Skeletal muscle tissue (tissue), 4 donors: ENCODE data around the gene ZNF462. TPM values are rescaled to one million over a fixed set of nuclear protein-coding genes. Genes with fewer than 3 reads are reported as not detected.

ENCODE experiments used
- H3K27ac ChIP-seq: one replicate; pipeline ENCODE4 v1.7.0; 2013; ENCODE audit warnings: mild to moderate bottlenecking, low read depth, low read length, inconsistent platforms
- H3K27me3 ChIP-seq, 3 donors: one replicate each; pipeline ENCODE4 v1.7.0; 2013; ENCODE audit warnings: low read length in 3 of 3; ENCODE audit not compliant: control insufficient read depth in 3 of 3, insufficient read depth in 3 of 3
- H3K36me3 ChIP-seq, 3 donors: one replicate each; pipeline ENCODE4 v1.7.0; 2013; ENCODE audit warnings: low read length in 3 of 3; ENCODE audit not compliant: control insufficient read depth in 3 of 3, insufficient read depth in 3 of 3
- H3K4me1 ChIP-seq, 3 donors: one replicate each; pipeline ENCODE4 v1.7.0; 2013; ENCODE audit warnings: low read length in 3 of 3, mild to moderate bottlenecking in 3 of 3; ENCODE audit not compliant: control insufficient read depth in 3 of 3, insufficient read depth in 3 of 3
- H3K4me3 ChIP-seq, 3 donors: one replicate each; pipeline ENCODE4 v1.7.0; 2013; ENCODE audit warnings: low read length in 3 of 3
- H3K9ac ChIP-seq, 3 donors: one replicate each; pipeline ENCODE4 v1.7.0; 2013; ENCODE audit warnings: low read length in 3 of 3, mild to moderate bottlenecking in 3 of 3, moderate library complexity in 2 of 3, low read depth in 1 of 3
- H3K9me3 ChIP-seq, 3 donors: one replicate each; pipeline ENCODE4 v1.7.0; 2013; ENCODE audit warnings: low read length in 3 of 3; ENCODE audit not compliant: control insufficient read depth in 3 of 3
- total RNA-seq: library from RNA; depleted of rRNA; stranded (reverse); fragments of >200 nt; gene quantifications from one replicate; pipeline ENCODE4 v1.2.3, GENCODE V29; 2014
- donor health status: Osteomylitis.

Gene ZNF462
- total RNA-seq, 1 donor from 2014 or later: 28.7 TPM

DNA sequence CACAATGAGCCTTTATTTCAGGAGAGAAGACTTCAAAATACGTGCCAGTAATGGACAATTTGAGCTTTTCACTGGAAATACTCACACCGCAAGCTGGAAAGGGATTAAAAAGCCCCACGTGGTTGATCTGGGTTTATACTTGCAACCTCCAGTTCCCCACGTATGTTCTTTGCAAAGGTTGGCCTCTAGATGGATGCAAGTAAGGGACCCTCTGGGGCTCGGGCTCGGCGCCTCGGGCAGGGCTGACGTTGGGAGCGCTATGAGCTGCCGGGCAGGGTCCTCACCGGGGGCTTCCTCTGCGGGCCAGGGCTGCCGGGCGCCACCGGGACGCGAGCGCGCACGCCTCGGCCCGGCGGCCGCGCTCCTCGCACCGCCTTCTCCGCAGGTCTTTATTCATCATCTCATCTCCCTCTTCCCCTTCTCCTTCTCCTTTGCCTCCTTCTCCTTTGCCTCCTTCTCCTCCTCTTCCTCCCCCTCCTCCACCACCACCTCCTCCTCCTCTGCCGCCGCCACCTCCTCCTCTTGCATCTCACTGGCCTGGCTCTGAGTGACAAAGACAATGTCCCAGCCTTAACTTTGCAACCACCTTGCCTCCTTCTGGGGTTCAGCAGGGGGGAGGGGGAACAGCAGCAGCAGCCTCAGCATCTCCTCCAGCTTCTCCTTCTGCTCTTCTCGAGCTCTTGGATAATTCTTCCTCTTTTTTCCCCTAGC is 701 bp upstream of the ZNF462 start:
- Histone ChIP-seq H3K27ac (peak overlapping the region; percentile 82), H3K36me3 (no peaks in the 10 kb centered on the region), H3K9me3 (no peaks in the 10 kb centered on the region), H3K4me1 (peaks cover 9 to 20% (median 15%) of the 10 kb centered on the region in 3 donors), H3K9ac (peak overlapping the region; percentile 85 to 93 (median 90)), H3K4me3 (peak overlapping the region; percentile 90 to 98 (median 93)), H3K27me3 (no peaks in the 10 kb centered on the region)

DNA sequence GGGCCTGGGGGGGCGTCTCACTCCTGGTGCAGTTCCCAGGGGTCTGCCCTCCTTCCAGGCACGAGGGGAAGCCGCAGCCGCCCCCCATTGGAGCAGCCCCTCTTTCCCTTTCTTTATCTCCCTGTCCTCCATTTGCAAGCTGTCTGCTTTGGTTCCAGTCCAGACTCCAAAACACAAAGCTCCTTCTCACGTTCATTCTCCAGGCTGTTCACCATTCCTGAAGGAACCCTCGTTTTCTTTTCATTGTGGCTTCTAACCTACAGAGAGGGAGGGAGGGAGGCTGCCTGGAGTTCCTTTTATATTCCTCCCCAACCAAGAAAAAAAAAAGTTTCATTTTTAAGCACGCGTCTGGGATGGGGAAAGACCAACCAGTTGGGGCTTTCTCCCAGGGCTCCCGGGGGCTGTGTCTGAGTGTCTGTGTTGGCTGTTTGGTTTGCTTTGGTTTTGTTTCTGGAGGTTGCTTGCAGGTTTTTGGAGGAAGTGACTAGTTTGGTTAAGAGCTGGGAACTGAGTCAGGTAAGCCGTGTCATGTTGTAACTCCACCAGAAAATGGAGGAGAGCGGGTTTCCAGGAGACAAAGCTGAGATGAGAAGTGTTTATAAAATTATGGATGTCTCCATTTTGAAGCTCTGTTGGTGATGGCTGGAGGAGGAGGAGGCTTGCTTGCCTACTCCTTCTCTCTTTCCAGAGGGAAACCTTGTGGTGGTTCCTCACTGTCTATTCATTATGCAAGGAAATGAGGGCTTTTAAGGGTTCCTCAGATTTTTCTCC is 1.6 kb downstream of the ZNF462 start:
- peak overlapping the region; percentile 82 for H3K27ac ChIP-seq

DNA sequence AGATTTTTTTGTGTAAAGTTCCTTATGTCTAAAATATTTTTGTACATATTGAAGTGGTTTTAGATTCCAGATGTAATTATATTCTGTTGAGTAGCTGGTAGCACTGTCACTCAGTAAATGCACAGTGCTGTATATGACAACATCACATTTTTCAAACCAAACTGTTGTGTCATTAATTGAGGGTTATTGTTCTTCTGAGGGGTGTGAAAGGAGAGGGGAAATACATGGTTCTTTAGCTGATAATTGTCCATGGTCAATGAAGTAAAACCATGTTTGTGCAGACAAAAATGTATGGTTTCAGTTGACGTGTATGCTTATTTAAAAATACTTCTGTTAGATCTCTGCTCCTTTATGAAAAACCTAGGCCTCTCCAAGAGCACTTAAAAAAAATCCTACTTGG is 3.3 kb downstream of the ZNF462 start:
- Histone ChIP-seq H3K27me3 (no peaks in the 10 kb centered on the region), H3K9me3 (no peaks in the 10 kb centered on the region), H3K27ac (no peak overlapping the region), H3K36me3 (no peaks in the 10 kb centered on the region), H3K9ac (no peak overlapping the region), H3K4me3 (no peak overlapping the region), H3K4me1 (peaks cover 36 to 50% (median 46%) of the 10 kb centered on the region in 3 donors)

More for the DNA sequence above, 1.6 kb downstream of the ZNF462 start:
- Histone ChIP-seq H3K4me3 (peak overlapping the region; percentile 90 to 98 (median 93)), H3K9ac (peak overlapping the region; percentile 85 to 93 (median 90)), H3K4me1 (peaks cover 27 to 42% (median 35%) of the 10 kb centered on the region in 3 donors), H3K36me3 (no peaks in the 10 kb centered on the region), H3K27me3 (no peaks in the 10 kb centered on the region), H3K9me3 (no peaks in the 10 kb centered on the region)

DNA sequence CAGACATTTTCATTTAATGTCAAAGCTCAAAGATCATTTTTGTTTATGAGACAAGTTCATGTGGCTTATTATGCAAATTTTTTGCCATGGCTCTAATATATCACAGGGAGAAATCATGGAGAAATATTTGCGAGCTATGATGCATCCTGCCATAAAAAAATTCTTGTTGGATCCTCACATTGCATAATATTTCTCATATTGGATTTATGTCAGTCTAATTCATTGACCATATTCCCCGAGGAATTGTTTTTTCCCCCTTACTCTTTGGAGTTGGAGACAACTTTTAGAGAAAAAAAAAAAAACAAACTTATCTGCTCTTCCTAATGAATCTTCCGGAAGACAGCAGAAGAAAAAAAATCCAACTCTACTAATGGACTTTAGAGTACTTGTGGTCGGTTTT is 4.3 kb downstream of the ZNF462 start:
- H3K27me3 ChIP-seq: no peaks in the 10 kb centered on the region
- no peak overlapping the region for H3K4me3 ChIP-seq
- H3K27ac ChIP-seq: no peak overlapping the region
- no peaks in the 10 kb centered on the region for H3K36me3 ChIP-seq
- no peak overlapping the region for H3K9ac ChIP-seq
- no peaks in the 10 kb centered on the region for H3K9me3 ChIP-seq
- peaks cover 41 to 56% (median 52%) of the 10 kb centered on the region in 3 donors for H3K4me1 ChIP-seq

DNA sequence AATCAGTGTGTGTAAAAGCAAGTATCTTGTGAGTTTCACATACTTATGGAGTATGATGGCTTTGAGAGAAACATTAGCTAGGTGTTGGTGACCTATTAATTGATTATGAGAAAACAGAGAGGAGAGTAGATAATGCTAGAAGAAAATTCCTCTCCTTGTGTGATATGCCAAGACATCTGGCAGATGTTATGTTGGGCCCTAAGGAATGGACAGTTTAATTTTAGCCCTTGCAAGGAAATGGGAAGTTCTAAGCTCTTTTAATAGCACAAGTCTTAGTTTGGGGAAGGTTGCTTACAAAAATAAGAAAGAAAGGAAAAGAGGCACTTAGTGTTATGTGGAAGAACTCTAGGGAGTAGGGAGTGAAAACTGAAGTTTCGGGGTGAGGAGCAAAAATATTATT is 5.1 kb downstream of the ZNF462 start:
- Histone ChIP-seq H3K27ac (no peak overlapping the region), H3K36me3 (no peaks in the 10 kb centered on the region), H3K9ac (no peak overlapping the region), H3K4me1 (peaks cover 41 to 53% (median 52%) of the 10 kb centered on the region in 3 donors), H3K27me3 (no peaks in the 10 kb centered on the region), H3K9me3 (no peaks in the 10 kb centered on the region), H3K4me3 (peak overlapping the region in 1 of 3 donors; percentile 2)

DNA sequence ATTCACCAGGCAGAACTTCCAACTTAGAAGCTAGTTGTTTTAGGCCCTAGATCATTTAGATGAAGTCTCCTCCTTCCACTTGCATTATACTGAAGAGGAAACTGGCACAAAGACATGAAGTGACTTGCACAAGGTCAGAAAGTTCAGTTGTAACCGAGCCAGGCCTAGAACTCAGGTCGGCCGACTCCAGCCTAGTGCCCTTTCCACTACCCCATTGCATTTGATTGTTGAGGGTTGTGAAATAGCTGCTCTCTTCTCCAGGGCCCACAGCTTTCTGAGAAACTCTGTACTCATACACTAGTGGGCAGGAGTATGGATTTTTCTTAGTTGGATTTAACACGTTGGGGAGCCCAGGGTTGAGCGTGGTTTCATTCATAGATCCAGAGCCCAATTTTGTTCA is 5.6 kb downstream of the ZNF462 start:
- Histone ChIP-seq H3K9me3 (no peaks in the 10 kb centered on the region), H3K9ac (no peak overlapping the region), H3K36me3 (no peaks in the 10 kb centered on the region), H3K4me1 (peaks cover 41 to 53% (median 52%) of the 10 kb centered on the region in 3 donors), H3K27me3 (no peaks in the 10 kb centered on the region), H3K27ac (peak overlapping the region; percentile 41), H3K4me3 (peak overlapping the region in 1 of 3 donors; percentile 2)

DNA sequence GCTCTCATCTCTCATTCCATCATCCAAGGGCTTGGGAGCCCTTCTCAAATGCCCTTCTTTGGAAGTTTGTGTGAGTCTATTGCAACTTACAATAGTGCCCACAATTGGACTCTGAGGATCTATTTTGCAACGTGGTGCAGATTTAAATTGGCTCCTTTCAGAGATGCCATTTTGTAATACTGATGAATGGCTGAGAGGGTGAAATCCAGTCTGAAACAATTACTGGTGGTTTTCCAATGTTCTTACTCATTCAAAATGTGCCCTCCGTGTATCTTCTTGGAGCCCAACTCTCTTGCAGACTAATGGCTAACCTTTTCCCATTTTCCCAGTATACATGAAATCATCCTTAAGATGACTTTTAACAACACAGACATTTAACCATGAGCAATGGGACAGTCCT is 6.1 kb downstream of the ZNF462 start:
- Histone ChIP-seq H3K27ac (peak overlapping the region; percentile 41), H3K4me1 (peaks cover 41 to 56% (median 54%) of the 10 kb centered on the region in 3 donors), H3K9me3 (no peaks in the 10 kb centered on the region), H3K36me3 (no peaks in the 10 kb centered on the region), H3K27me3 (no peaks in the 10 kb centered on the region), H3K4me3 (no peak overlapping the region), H3K9ac (no peak overlapping the region)

DNA sequence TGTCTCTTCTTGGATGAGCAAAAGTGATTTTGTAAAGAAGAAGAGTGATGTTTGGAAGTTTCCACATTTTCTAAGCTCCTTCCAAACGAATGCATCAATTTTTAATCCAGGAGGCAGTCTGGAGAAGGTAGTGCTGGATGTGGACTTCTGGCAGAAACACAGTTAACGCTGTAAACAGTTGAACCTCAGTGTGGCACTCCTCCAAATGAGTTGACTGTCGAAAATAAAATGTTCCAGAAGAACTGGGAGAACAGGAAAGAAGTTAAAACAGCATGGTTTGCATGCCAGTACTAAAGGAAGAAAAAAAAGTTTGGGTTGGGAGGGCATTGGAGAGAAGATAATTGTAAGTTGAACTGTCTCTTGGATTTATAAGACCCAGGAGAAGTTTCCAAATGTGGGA is 6.5 kb downstream of the ZNF462 start:
- no peaks in the 10 kb centered on the region for H3K27me3 ChIP-seq
- peaks cover 42 to 56% (median 55%) of the 10 kb centered on the region in 3 donors for H3K4me1 ChIP-seq
- H3K9ac ChIP-seq: no peak overlapping the region
- no peaks in the 10 kb centered on the region for H3K9me3 ChIP-seq
- H3K36me3 ChIP-seq: no peaks in the 10 kb centered on the region
- H3K27ac ChIP-seq: peak overlapping the region; percentile 41
- no peak overlapping the region for H3K4me3 ChIP-seq

DNA sequence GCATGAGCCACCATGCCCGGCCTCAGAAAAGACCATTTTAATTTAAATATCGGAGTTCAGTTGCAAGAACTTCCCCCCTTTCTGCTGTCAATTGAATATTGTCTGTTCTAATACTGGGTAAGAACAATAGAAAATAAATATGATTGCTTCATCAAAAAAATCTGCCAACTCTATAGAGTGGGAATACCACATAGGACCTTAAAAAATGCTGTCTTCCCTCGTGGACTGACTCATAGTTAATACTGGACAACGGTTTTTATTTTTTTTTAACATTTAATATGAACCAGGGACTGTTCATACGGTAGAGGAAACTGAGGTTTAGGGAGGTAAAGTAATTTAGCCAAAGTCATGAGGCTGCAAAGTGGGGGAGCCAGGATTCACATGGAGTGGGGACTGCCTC is 9.7 kb downstream of the ZNF462 start:
- no peak overlapping the region for H3K4me3 ChIP-seq
- no peaks in the 10 kb centered on the region for H3K9me3 ChIP-seq
- no peaks in the 10 kb centered on the region for H3K36me3 ChIP-seq
- H3K9ac ChIP-seq: no peak overlapping the region
- H3K27ac ChIP-seq: no peak overlapping the region
- H3K4me1 ChIP-seq: peaks cover 59 to 69% (median 60%) of the 10 kb centered on the region in 3 donors
- H3K27me3 ChIP-seq: no peaks in the 10 kb centered on the region

DNA sequence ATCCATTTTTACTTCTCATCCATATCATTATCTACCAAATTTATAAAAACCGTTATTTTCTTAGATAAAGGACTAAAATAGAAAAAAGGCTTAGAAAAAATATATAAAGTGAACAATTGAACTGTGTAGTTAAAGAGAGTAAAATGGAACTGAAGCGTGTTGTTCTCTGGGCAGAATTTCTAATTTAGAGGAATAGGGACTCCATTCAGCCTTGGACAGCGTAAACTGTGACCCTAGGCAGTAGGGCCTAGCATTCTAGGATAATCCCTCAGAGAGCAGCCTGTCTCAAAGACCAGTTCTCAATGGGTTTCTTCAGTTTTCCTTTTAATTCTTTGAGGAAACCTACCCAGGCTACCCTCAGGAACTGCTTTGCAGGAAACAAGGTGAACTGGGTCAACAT is 11.1 kb downstream of the ZNF462 start:
- H3K27me3 ChIP-seq: no peaks in the 10 kb centered on the region
- H3K4me3 ChIP-seq: no peak overlapping the region
- no peaks in the 10 kb centered on the region for H3K9me3 ChIP-seq
- H3K9ac ChIP-seq: no peak overlapping the region
- no peaks in the 10 kb centered on the region for H3K36me3 ChIP-seq
- H3K27ac ChIP-seq: peak overlapping the region; percentile 38
- peaks cover 60 to 68% (median 60%) of the 10 kb centered on the region in 3 donors for H3K4me1 ChIP-seq
